Lower leg skin (tissue), 4 donors: ENCODE results near the gene PMEL. TPM values are rescaled to one million over a fixed set of nuclear protein-coding genes. Genes with fewer than 3 reads are reported as not detected.

Source experiments
- DNase-seq, 2 donors: peaks; one replicate each; pipeline ENCODE4 v3.0.0-alpha.2; 2019; ENCODE audit warnings: low spot score in 2 of 2
- H3K4me3 ChIP-seq: fragments of 200-600 bp; sonication (generic); 2 replicates; pipeline ENCODE4 v1.5.1; 2017; ENCODE audit warnings: mild to moderate bottlenecking, low read depth; ENCODE audit not compliant: poor library complexity, severe bottlenecking
- POLR2A ChIP-seq, 2 donors: fragments of 450-650 bp; IDR thresholded peaks; one replicate each; pipeline ENCODE4 v1.6.1; 2016 to 2017; ENCODE audit warnings: antibody characterized with exemption in 2 of 2, mild to moderate bottlenecking in 1 of 2, moderate library complexity in 1 of 2
- WGBS, 2 donors: methylation state at CpG; one replicate each; pipeline ENCODE4 v1.1.5; 2018; 5-methylcytosine and 5-hydroxymethylcytosine counted together
- intact Hi-C: fragments of 100-400 bp; cut with DNase I; formaldehyde crosslinking; loops from one replicate; pipeline ENCODE4 v1.15.0; 2023; ENCODE audit warnings: low total_unique reads
- total RNA-seq, 4 donors: library from RNA; depleted of rRNA; stranded (reverse); fragments of >200 nt; gene quantifications; one replicate each; pipeline ENCODE4 v1.1.0, GENCODE V29; 2016
- TF ChIP-seq, protein P1 (sequence below), 3 donors: fragments of 450-650 bp; IDR thresholded peaks; one replicate each; pipeline ENCODE4 v1.5.1; 2016; ENCODE audit warnings: antibody characterized with exemption in 3 of 3, mild to moderate bottlenecking in 3 of 3, moderate library complexity in 2 of 3

The PMEL gene
- total RNA-seq, 4 donors from 2014 or later: 17.2 to 49.3 (median 34.2) TPM

DNA sequence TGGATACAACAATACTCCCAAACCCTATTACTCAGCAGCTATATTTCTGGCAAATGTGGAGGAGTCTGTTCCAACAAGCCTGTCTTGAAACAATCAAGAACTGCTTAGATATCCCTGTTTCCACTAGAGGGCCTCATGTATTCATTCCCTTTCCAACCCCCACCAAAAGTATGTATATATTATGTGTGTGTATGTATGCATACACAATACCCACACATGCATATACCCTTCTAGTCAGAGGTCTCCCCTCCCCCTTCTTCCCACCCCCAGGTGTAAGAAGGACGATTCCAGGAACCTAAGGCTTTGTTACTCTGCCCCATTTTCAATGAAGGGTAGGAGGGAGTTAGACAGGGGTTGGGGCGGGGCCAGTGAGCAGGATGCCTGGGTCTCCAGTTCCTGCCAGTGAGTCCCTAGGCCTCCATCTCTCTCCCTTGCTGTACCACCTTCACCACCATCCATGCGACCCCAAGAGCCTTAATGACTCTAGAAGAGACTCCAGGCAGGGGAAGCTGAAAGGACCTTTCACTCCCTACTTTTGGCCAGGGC lies 35.0 kb downstream of the PMEL start, which contains the start of gene DGKA:
Gene DGKA (plus strand): TSS at position 392 of the 546 bp plus-strand sequence. CDS start 5,342 bp downstream, outside the sequence.
- intact Hi-C loops: no loop called here
- DNase-seq: peak in 1 of 2 donors; percentile 88
- no peak for TF ChIP-seq POLR2A (IDR thresholded peaks at IDR 0.05)
- TF ChIP-seq, protein P1, sequence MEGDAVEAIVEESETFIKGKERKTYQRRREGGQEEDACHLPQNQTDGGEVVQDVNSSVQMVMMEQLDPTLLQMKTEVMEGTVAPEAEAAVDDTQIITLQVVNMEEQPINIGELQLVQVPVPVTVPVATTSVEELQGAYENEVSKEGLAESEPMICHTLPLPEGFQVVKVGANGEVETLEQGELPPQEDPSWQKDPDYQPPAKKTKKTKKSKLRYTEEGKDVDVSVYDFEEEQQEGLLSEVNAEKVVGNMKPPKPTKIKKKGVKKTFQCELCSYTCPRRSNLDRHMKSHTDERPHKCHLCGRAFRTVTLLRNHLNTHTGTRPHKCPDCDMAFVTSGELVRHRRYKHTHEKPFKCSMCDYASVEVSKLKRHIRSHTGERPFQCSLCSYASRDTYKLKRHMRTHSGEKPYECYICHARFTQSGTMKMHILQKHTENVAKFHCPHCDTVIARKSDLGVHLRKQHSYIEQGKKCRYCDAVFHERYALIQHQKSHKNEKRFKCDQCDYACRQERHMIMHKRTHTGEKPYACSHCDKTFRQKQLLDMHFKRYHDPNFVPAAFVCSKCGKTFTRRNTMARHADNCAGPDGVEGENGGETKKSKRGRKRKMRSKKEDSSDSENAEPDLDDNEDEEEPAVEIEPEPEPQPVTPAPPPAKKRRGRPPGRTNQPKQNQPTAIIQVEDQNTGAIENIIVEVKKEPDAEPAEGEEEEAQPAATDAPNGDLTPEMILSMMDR (IDR thresholded peaks at IDR 0.05): no peak
- peak within 1 kb of the TSS; percentile 31 for H3K4me3 ChIP-seq
- WGBS, 2 donors: 16 to 25% methylated on average over 3 of the region's 3 CpGs

GRCh38 chr12:55929306-55929791 lies 36.5 kb downstream of the PMEL start:
- intact Hi-C loops: loop anchor here (10.0 kb wide), 1 partner anchor 95 kb away; no protein-coding TSS in a partner anchor
- 39 to 43% methylated on average over 8 of the region's 8 CpGs for WGBS, 2 donors
- TF ChIP-seq, protein P1 (IDR thresholded peaks at IDR 0.05): no peak
- no peak for TF ChIP-seq POLR2A (IDR thresholded peaks at IDR 0.05)
- no peak overlapping the region for H3K4me3 ChIP-seq
- DNase-seq: peak in 1 of 2 donors; percentile 86

GRCh38 chr12:55927588-55928502 lies 38.0 kb downstream of the PMEL start, which contains the start of gene PYM1:
TSS of gene PYM1 (minus strand) at chr12:55927894. CDS start at chr12:55927761, 133 bp downstream.
- peak within 1 kb of the TSS; percentile 73 for H3K4me3 ChIP-seq
- intact Hi-C loops: loop anchor here (10.0 kb wide), 1 partner anchor 93 kb away; no protein-coding TSS in a partner anchor
- 7 to 10% methylated on average over 29 to 35 of the region's 49 CpGs for WGBS, 2 donors
- peak; percentile 91 to 97 for DNase-seq
- TF ChIP-seq, protein P1 (IDR thresholded peaks at IDR 0.05): no peak
- TF ChIP-seq POLR2A (IDR thresholded peaks at IDR 0.05): no peak

DNA sequence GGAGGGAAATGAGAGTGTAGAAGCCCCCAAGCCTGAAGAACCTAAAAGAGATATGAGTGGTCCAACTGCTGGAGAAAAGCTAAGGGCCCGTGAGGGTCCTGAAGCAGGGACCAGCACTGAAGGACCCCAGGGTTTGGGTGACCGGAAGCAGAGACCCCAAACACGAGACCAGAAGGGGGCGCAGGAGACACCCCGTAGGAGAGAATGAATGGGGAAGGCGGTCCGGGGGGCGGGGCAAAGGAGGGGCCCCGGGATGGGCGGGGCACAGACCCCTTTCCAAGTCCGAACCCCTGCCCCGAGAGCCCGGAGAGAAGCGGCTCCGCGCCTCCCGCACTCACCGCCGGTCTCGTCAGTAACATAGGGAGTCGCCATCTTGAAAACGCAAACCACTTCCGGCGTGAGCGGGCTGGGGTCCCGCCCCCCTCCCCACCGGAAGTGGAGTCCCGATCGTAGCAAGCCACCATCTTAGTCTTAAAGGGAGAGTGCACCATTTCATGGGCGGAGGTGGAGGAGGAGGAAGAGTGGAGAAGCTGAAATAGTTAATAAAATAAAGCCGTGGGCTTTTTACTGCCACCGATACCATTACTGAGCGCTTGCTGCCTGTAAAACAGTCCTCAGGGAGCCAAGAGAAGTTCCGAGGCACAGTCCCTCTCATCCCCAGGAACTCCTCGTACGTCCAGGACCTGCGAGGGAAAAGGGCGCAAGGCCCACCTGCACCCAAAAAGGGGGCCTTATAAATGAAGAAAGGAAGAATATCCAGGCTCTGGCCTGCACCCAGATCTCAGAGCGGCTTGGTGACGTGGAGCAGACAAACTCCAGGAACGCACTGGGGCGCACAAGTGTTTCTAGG lies 38.9 kb downstream of the PMEL start:
- 1% methylated on average over 39 to 42 of the region's 42 CpGs for WGBS, 2 donors
- DNase-seq: peak; percentile 89 to 97
- no peak for TF ChIP-seq POLR2A (IDR thresholded peaks at IDR 0.05)
- TF ChIP-seq, protein P1 (IDR thresholded peaks at IDR 0.05): peak in 1 of 3 donors; percentile 77
- intact Hi-C loops: loop anchor here (10.0 kb wide), 1 partner anchor 92 kb away; no protein-coding TSS in a partner anchor
- peak overlapping the region; percentile 73 for H3K4me3 ChIP-seq
